Erythroblast (primary cell): ENCODE results near the gene EIF5B.

Experiments
- GATA1 ChIP-seq: IDR thresholded peaks from 2 replicates; pipeline ENCODE4 v1.6.1; 2011; ENCODE audit warnings: low read depth, mild to moderate bottlenecking, control low read depth, low read length, moderate library complexity
- POLR2A ChIP-seq: IDR thresholded peaks from 2 replicates; pipeline ENCODE4 v1.6.1; 2011; ENCODE audit warnings: mild to moderate bottlenecking, low read length

DNA sequence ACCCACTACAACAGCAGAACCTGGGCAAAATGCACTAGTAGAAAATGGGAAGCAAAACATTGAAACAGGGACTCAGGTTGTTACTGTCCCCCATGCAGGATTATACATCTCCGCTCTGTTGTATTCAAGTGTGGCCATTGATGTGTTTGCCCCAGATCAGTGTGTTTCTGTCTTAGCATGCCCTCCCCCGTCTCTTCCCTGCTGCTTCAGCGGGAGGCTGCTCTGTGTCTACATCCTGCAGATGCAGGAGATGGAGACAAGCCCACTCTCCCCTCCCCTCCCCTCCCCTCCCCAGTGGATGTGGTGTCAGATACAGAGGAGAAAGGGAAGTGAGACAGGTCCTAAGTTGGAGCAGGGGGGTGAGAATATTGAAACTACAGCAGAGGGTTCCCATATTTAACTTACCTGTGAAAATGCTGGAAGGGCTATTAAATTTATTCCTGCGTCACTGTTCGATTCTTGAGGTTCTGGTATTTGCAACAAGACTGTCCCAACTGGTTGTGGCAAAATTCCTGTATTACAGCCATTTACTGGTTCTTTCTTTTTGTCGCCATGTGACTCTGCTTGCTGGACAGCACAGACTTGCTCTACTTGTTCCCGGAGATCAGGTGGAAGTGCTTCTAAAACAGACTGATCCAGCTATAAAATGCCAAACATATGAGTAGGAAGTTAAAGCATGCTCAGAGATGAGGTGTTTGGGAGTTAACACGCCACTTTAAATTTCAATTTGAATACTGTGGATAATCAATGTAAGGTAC lies 67.0 kb downstream of the EIF5B start:
- no peak for TF ChIP-seq POLR2A
- no peak for TF ChIP-seq GATA1
